NT2/D1 (cell line): ENCODE measurements around the gene SBDS.
"Not testable (repeated sequence)": the region's sequence is repeated elsewhere in the genome, so short reads cannot be mapped to it uniquely, and the experiment has no call there.

ENCODE experiments used
- DNase-seq: peaks from one replicate; pipeline ENCODE4 v3.0.0-alpha.2; 2011; ENCODE audit warnings: low read depth, low spot score
- H3K27me3 ChIP-seq: 2 replicates; pipeline ENCODE4 v1.6.0; 2011; ENCODE audit warnings: mild to moderate bottlenecking; ENCODE audit not compliant: insufficient read length, insufficient read depth
- H3K36me3 ChIP-seq: 2 replicates; pipeline ENCODE4 v1.6.1; 2011; ENCODE audit warnings: mild to moderate bottlenecking, low read length, mixed read lengths; ENCODE audit not compliant: insufficient read depth, insufficient read length
- H3K4me1 ChIP-seq: 2 replicates; pipeline ENCODE4 v1.5.1; 2011; ENCODE audit not compliant: insufficient read depth, insufficient read length
- H3K4me3 ChIP-seq: 2 replicates; pipeline ENCODE4 v1.5.1; 2011; ENCODE audit warnings: low read depth; ENCODE audit not compliant: insufficient read length
- H3K9ac ChIP-seq: 2 replicates; pipeline ENCODE4 v1.6.0; 2011; ENCODE audit warnings: low read depth; ENCODE audit not compliant: insufficient read length
- H3K9me3 ChIP-seq: 2 replicates; pipeline ENCODE4 v1.5.1; 2011; ENCODE audit warnings: mild to moderate bottlenecking, low read length; ENCODE audit not compliant: insufficient read depth
- SUZ12 ChIP-seq: IDR thresholded peaks from 2 replicates; pipeline ENCODE4 v1.6.1; 2011; ENCODE audit not compliant: insufficient read length, insufficient read depth; ENCODE audit errors: extremely low read depth
- YY1 ChIP-seq: IDR thresholded peaks from 2 replicates; pipeline ENCODE4 v1.6.1; 2011; ENCODE audit not compliant: insufficient read length, insufficient read depth
- ZNF274 ChIP-seq: IDR thresholded peaks from 2 replicates; pipeline ENCODE4 v1.6.1; 2011; ENCODE audit warnings: mild to moderate bottlenecking, low read depth, low read length

SBDS gene

GRCh38 chr7:66974986-66975590, 20.3 kb downstream of the SBDS start:
- no peak overlapping the region for H3K4me3 ChIP-seq
- H3K4me1 ChIP-seq: peaks cover 5% of the 10 kb centered on the region
- no peaks in the 10 kb centered on the region for H3K36me3 ChIP-seq
- H3K27me3 ChIP-seq: no peaks in the 10 kb centered on the region
- H3K9me3 ChIP-seq: peaks cover 4% of the 10 kb centered on the region; the same call in 1 of the 2 replicates
- TF ChIP-seq SUZ12: no peak
- H3K9ac ChIP-seq: no peak overlapping the region
- DNase-seq: peak; percentile 48

GRCh38 chr7:66970310-66970709, 25.1 kb downstream of the SBDS start:
- no peak for TF ChIP-seq SUZ12
- TF ChIP-seq YY1: no peak
- TF ChIP-seq ZNF274: no peak
- Histone ChIP-seq H3K4me1 (peaks cover 5% of the 10 kb centered on the region), H3K4me3 (no peak overlapping the region), H3K36me3 (no peaks in the 10 kb centered on the region), H3K9me3 (no peaks in the 10 kb centered on the region; the same call in 1 of the 2 replicates), H3K27me3 (no peaks in the 10 kb centered on the region), H3K9ac (no peak overlapping the region)
- DNase-seq: no peak

GRCh38 chr7:66969001-66969400, 26.4 kb downstream of the SBDS start:
- H3K36me3 ChIP-seq, DNase-seq, H3K27me3 ChIP-seq, H3K4me1 ChIP-seq, H3K9ac ChIP-seq, H3K4me3 ChIP-seq, H3K9me3 ChIP-seq: not testable (repeated sequence)

- H3K9ac ChIP-seq: no peak overlapping the region
- no peak for DNase-seq
- no peaks in the 10 kb centered on the region for H3K27me3 ChIP-seq
- H3K36me3 ChIP-seq: no peaks in the 10 kb centered on the region
- H3K4me3 ChIP-seq: no peak overlapping the region
- TF ChIP-seq YY1 (no peak), ZNF274 (no peak), SUZ12 (no peak)
- H3K4me1 ChIP-seq: peaks cover 5% of the 10 kb centered on the region
- no peaks in the 10 kb centered on the region for H3K9me3 ChIP-seq
Observed at GRCh38 chr7:66967029-66967428, 28.4 kb downstream of the SBDS start.

GRCh38 chr7:66964411-66964810, 31.0 kb downstream of the SBDS start:
- H3K9me3 ChIP-seq: no peaks in the 10 kb centered on the region
- no peak for DNase-seq
- no peaks in the 10 kb centered on the region for H3K4me1 ChIP-seq
- no peak overlapping the region for H3K9ac ChIP-seq
- TF ChIP-seq ZNF274 (no peak), SUZ12 (no peak), YY1 (no peak)
- no peaks in the 10 kb centered on the region for H3K27me3 ChIP-seq
- no peak overlapping the region for H3K4me3 ChIP-seq
- H3K36me3 ChIP-seq: peaks cover 9% of the 10 kb centered on the region

GRCh38 chr7:66961096-66961495, 34.3 kb downstream of the SBDS start:
- peaks cover 2% of the 10 kb centered on the region for H3K4me1 ChIP-seq
- H3K9ac ChIP-seq: no peak overlapping the region
- peaks cover 41% of the 10 kb centered on the region for H3K36me3 ChIP-seq
- DNase-seq: no peak
- no peak for TF ChIP-seq ZNF274
- TF ChIP-seq SUZ12: no peak
- no peak for TF ChIP-seq YY1
- H3K27me3 ChIP-seq: no peaks in the 10 kb centered on the region
- H3K4me3 ChIP-seq: no peak overlapping the region
- H3K9me3 ChIP-seq: no peaks in the 10 kb centered on the region

GRCh38 chr7:66960192-66960591, 35.2 kb downstream of the SBDS start:
- Histone ChIP-seq H3K36me3 (peaks cover 50% of the 10 kb centered on the region), H3K4me1 (peaks cover 2% of the 10 kb centered on the region), H3K4me3 (no peak overlapping the region), H3K9ac (no peak overlapping the region), H3K9me3 (no peaks in the 10 kb centered on the region), H3K27me3 (no peaks in the 10 kb centered on the region)
- no peak for DNase-seq
- TF ChIP-seq ZNF274 (no peak), YY1 (no peak), SUZ12 (no peak)
